ENCODE data around the gene KRTAP2-3. TPM values are rescaled to one million over a fixed set of nuclear protein-coding genes. Genes with fewer than 3 reads are reported as not detected.
"Not testable (repeated sequence)": the region's sequence is repeated elsewhere in the genome, so short reads cannot be mapped to it uniquely, and the experiment has no call there.

The KRTAP2-3 gene
- total RNA-seq, 4 donors from 2014 or later, result not detected

DNA sequence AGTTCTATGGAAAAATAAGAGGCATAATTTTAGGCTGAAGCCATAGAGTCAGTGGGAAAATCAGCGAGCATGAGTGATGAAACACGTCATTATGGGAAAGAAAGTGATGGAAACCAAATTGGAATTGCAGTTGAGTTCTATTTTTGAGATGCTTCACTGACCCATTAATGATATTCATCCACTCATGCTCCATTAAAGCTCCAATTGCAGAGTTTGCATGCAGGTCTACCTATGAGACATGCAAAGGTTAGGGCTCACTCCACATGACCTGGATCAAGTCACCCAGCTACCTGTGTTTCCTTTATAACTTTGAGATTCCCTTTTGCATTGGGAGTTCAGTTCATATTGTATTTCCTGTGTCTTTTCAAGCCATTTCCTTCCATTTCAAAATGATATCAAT, 13.8 kb upstream of the KRTAP2-3 start:
- TF ChIP-seq, protein P1, sequence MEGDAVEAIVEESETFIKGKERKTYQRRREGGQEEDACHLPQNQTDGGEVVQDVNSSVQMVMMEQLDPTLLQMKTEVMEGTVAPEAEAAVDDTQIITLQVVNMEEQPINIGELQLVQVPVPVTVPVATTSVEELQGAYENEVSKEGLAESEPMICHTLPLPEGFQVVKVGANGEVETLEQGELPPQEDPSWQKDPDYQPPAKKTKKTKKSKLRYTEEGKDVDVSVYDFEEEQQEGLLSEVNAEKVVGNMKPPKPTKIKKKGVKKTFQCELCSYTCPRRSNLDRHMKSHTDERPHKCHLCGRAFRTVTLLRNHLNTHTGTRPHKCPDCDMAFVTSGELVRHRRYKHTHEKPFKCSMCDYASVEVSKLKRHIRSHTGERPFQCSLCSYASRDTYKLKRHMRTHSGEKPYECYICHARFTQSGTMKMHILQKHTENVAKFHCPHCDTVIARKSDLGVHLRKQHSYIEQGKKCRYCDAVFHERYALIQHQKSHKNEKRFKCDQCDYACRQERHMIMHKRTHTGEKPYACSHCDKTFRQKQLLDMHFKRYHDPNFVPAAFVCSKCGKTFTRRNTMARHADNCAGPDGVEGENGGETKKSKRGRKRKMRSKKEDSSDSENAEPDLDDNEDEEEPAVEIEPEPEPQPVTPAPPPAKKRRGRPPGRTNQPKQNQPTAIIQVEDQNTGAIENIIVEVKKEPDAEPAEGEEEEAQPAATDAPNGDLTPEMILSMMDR (IDR thresholded peaks at IDR 0.05), result no peak
- DNase-seq (ENCODE audit: low spot score), result no peak
- ATAC-seq (ENCODE audit: low FRiP score), result no peak

DNA sequence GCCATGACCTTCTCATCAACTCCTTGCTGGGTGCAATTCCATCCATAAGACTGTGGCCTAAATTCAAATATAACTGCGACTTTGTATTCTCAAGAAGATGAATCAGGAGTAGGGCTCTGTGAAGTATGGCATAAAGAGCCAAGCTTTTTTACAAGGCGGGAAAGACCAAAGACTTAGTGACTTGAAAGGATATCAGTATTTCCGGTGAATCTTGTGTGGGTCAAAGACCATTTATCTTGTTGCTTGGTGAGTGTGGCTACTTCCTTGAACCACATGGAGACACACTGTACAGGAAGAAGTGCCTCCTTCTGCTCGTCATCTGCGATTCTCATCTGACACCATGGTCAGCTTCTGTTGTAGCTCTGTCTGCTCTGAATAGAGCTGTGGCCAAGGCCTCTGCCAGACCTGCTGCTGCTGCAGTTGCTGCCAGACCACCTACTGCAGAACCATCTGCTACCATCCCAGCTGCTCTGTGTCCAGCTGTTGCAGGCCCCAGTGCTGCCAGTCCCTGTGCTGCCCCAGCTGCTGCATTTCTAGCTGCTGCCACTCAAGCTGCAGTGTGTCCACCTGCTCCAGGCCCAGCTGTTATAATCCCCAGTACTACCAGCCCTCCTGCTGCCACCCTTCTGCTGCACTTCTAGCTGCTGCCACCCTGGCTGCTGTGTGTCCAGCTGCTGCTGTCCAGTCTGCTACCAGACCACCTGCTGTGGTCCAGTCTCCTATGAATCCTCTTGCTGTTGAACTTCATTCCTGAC, 11.9 kb upstream of the KRTAP2-3 start:
- DNase-seq (ENCODE audit: low spot score) (no peak), ATAC-seq (ENCODE audit: low FRiP score) (no peak)
- TF ChIP-seq, protein P1 (IDR thresholded peaks at IDR 0.05), result no peak

DNA sequence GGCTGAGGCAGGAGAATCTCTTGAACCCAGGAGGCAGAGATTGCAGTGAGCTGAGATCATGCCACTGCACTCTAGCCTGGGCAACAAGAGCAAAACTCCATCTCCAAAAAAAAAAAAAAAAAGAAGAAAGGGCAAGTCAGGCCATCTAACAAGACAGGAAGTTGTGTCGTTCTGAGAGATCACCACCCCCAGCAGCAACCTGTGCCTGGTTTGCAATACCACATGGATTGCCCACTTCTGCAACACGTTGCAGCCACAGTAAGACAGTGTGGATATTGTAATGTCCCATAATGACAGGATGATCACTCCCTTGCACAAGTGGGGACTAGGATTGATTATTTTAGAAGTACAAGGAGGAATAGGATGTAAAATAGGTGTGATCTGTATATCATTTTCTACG, 9.1 kb upstream of the KRTAP2-3 start:
- DNase-seq (ENCODE audit: low spot score), result no peak
- TF ChIP-seq, protein P1 (IDR thresholded peaks at IDR 0.05), result no peak
- no peak for ATAC-seq (ENCODE audit: low FRiP score)

DNA sequence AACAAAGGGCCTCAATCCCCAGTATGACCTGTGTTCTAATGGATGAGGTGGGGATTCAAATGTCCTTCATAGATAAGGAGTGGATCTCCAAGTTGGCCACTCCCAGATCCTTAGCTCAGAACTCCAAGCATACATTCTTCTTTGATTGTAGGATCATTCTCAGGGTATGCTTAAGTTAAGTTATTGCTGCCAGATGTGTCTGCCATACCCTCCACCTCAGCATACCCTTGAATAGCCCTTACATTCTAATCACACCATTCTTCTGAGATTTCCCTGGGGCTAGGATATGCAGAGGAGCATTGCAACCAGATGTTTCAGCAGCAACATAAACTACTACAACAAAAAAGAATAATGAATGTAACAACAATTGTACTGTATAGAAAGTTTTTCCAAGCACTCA, 7.4 kb upstream of the KRTAP2-3 start:
- DNase-seq (ENCODE audit: low spot score) (no peak), ATAC-seq (ENCODE audit: low FRiP score) (no peak)
- TF ChIP-seq, protein P1 (IDR thresholded peaks at IDR 0.05), result no peak

DNA sequence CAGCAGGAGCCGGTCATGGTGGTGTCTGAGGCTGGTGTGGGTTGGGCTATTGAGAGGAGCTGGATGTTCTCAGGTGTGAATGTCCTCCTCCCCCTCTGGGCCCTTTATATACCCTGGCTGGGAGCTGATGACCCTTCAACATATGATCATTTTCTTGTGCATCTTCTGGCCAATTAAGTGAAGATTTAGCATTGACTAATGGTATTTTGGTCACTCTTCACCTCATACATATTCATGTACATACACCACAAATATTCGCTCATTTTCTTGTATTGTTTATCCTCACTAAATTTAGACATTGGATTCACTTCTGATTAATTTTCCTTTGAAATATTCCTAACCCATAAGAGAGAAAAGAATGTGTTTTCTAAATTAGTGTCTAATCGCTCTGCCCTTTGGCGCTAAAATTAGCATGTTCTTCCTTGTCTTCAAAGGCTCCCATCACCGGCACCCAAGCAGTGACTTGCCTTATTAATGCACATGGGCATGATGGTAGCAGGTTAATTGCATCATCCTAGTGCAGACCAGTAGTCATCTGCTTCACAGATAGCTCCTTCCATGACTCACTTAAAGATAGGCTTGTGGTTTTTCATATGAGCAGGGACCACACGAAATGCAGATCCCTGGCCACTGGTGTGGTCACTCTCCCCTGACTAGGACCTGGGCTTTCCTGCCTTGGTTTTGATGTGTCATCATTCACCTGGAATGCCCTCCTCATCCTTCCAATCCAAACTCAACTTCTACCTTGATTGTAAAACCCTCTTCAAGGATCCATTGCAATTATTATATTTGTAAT, 6.1 kb upstream of the KRTAP2-3 start, which contains the start of gene KRTAP2-4:
Gene KRTAP2-4, minus strand, starts transcription at position 51 of the 796 bp plus-strand sequence. Its CDS starts 34 bp downstream, at position 17.
- DNase-seq (ENCODE audit: low spot score) (no peak), ATAC-seq (ENCODE audit: low FRiP score) (no peak)
- TF ChIP-seq, protein P1 (IDR thresholded peaks at IDR 0.05), result no peak

DNA sequence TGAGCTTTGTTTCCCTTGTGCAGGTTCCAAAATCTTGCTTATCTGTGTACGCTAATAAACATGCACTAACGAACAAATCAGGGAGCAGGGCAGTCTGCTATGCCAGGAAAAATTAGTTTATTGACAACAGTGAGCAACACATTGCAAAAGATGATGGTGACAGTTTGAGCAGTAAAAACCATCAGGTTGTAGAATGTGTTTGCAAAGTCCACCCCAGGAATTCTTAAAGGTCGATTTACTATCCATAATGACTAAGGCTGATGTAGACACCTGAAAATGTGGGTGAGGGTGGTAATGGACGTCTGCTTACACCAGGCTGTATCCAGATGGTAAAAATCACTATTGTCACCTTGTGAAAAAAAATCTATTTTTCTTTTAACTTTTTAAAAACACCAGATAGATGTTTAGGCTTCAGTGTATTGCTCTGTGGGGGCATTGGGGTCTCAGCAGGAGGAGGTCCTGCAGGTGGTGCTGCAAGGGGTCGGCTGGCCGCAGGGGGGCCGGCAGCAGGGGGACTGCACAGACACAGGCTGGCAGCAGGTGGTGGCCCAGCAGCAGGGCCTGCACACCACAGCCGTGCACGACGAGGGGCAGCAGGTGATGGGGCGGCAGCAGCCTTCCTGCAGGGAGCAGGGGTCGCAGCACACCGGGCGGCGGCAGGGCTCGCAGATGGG, 5.2 kb upstream of the KRTAP2-3 start:
- not testable (repeated sequence) for ATAC-seq (ENCODE audit: low FRiP score); DNase-seq (ENCODE audit: low spot score)

DNA sequence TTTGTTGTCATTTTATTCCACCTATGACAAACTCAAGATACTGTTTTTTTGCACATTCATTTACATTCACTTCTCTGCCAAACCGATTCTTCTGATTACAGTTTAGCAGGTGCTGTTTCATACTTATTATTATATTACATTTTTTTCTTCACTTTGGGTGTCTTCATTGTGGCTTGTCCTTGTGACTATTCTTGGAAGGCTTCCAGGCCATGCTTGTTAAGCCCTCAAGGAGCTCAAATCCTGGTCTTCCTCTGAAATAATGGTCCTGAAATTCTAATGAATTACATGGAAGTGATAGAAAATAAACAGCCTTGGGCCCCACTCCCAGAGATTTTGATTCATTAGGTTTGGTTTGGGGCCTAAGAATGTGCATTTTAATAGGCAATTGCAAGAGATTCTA, 4.4 kb upstream of the KRTAP2-3 start:
- DNase-seq (ENCODE audit: low spot score), result no peak
- ATAC-seq (ENCODE audit: low FRiP score), result no peak
- TF ChIP-seq, protein P1 (IDR thresholded peaks at IDR 0.05), result no peak
